Adipose tissue (tissue), 3 donors: ENCODE results near the gene ZCCHC24. TPM values are rescaled to one million over a fixed set of nuclear protein-coding genes. Genes with fewer than 3 reads are reported as not detected.

ENCODE experiments used
- H3K27ac ChIP-seq: one replicate; pipeline ENCODE4 v1.5.1; 2013; ENCODE audit warnings: low read depth, low read length
- WGBS, 3 donors: extraction: QIAGEN DNeasy Blood & Tissue Kit; methylation state at CpG; one replicate each; pipeline ENCODE4 v1.1.7; 2013; 5-methylcytosine and 5-hydroxymethylcytosine counted together
- polyA plus RNA-seq, 3 donors: library from polyadenylated mRNA; stranded (reverse); fragments of 200-250 nt; gene quantifications; one replicate each; pipeline ENCODE4 v1.2.3, GENCODE V29; 2013
- donor health status: healthy with polysubstance abuse.
- donor health status: Bipolar disorder and iron deficiency.
- donor health status: healthy.

Gene ZCCHC24
- polyA plus RNA-seq, 3 donors: 7.4 to 121 (median 60.8) TPM

GRCh38 chr10:79418886-79419595 lies 26.4 kb downstream of the ZCCHC24 start:
- 87 to 93% (median 91%) methylated on average over 13 of the region's 13 CpGs for WGBS, 3 donors
- H3K27ac ChIP-seq: no peak overlapping the region

GRCh38 chr10:79418274-79418673 lies 27.1 kb downstream of the ZCCHC24 start:
- 56 to 77% (median 68%) methylated on average over 6 of the region's 6 CpGs for WGBS, 3 donors
- H3K27ac ChIP-seq: no peak overlapping the region

GRCh38 chr10:79417731-79418130 lies 27.7 kb downstream of the ZCCHC24 start:
- H3K27ac ChIP-seq: no peak overlapping the region
- WGBS, 3 donors: 69 to 83% (median 75%) methylated on average over 4 of the region's 4 CpGs

- WGBS, 3 donors: 40 to 78% (median 41%) methylated on average over 2 of the region's 2 CpGs
- H3K27ac ChIP-seq: no peak overlapping the region
Observed at GRCh38 chr10:79417266-79417665, 28.2 kb downstream of the ZCCHC24 start.

GRCh38 chr10:79416578-79417255 lies 28.7 kb downstream of the ZCCHC24 start:
- no peak overlapping the region for H3K27ac ChIP-seq
- WGBS, 3 donors: 64 to 82% (median 82%) methylated on average over 11 to 12 of the region's 12 CpGs

- WGBS, 3 donors: 59 to 80% (median 67%) methylated on average over 12 of the region's 12 CpGs
- no peak overlapping the region for H3K27ac ChIP-seq
Observed at GRCh38 chr10:79415736-79416577, 29.5 kb downstream of the ZCCHC24 start.

- 65 to 96% (median 90%) methylated on average over 3 of the region's 3 CpGs for WGBS, 3 donors
- H3K27ac ChIP-seq: no peak overlapping the region
Observed at GRCh38 chr10:79414714-79415113, 30.7 kb downstream of the ZCCHC24 start.

GRCh38 chr10:79413196-79413595 lies 32.2 kb downstream of the ZCCHC24 start:
- H3K27ac ChIP-seq: no peak overlapping the region

GRCh38 chr10:79412516-79412915 lies 32.9 kb downstream of the ZCCHC24 start:
- H3K27ac ChIP-seq: no peak overlapping the region
- WGBS, 3 donors: 88 to 95% (median 88%) methylated on average over 11 of the region's 11 CpGs

More at GRCh38 chr10:79413196-79413595, 32.2 kb downstream of the ZCCHC24 start:
- WGBS, 3 donors: 32 to 80% (median 41%) methylated on average over 10 of the region's 10 CpGs

- no peak overlapping the region for H3K27ac ChIP-seq
- 64 to 77% (median 71%) methylated on average over 22 of the region's 22 CpGs for WGBS, 3 donors
Observed at GRCh38 chr10:79411546-79412495, 33.6 kb downstream of the ZCCHC24 start.

- no peak overlapping the region for H3K27ac ChIP-seq
- WGBS, 3 donors: 81 to 85% (median 83%) methylated on average over 10 of the region's 10 CpGs
Observed at GRCh38 chr10:79410315-79411094, 34.9 kb downstream of the ZCCHC24 start.

- WGBS, 3 donors: 68 to 78% (median 77%) methylated on average over 9 of the region's 9 CpGs
- no peak overlapping the region for H3K27ac ChIP-seq
Observed at GRCh38 chr10:79409726-79410085, 35.7 kb downstream of the ZCCHC24 start.

GRCh38 chr10:79409038-79409725 lies 36.2 kb downstream of the ZCCHC24 start:
- 86 to 98% (median 86%) methylated on average over 6 of the region's 6 CpGs for WGBS, 3 donors
- no peak overlapping the region for H3K27ac ChIP-seq

- 56 to 82% (median 70%) methylated on average over 16 to 17 of the region's 17 CpGs for WGBS, 3 donors
- peak overlapping the region; percentile 31 for H3K27ac ChIP-seq
Observed at GRCh38 chr10:79407811-79408795, 37.3 kb downstream of the ZCCHC24 start.

- WGBS, 3 donors: 88 to 92% (median 91%) methylated on average over 9 of the region's 9 CpGs
- H3K27ac ChIP-seq: no peak overlapping the region
Observed at GRCh38 chr10:79407423-79407796, 38.0 kb downstream of the ZCCHC24 start.
